ENCODE measurements around the gene MGAM2. TPM values are rescaled to one million over a fixed set of nuclear protein-coding genes. Genes with fewer than 3 reads are reported as not detected.

The MGAM2 gene
- total RNA-seq (2014; rRNA removed; shearing (Covaris generic)): 3.9 and 4.6 TPM in 2 replicates

GRCh38 chr7:142111499-142111898, at the start of gene MGAM2:
Gene MGAM2, plus strand, starts transcription at chr7:142111718. Its CDS starts 5,156 bp downstream, at chr7:142116874.

DNA sequence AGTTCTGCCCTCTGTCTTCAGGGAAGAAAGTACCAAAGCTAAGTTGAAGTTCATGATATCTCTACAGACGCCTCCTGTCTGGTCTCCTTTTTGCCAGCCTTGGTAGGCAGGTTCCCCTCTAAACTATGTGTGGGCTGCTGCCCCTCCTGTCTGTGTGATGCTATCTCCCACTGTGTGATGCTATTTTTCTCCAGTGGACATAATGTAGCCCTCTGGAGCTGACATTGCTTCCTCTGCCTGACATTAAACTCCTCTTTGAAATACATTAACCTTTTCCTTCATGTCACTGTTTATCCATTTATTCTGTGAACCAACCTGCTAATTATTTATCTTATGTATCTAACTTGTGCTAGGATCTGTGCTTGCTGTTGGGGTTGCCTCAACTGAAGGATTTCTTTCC, 146.4 kb downstream of the MGAM2 start, which contains the start of gene PRSS58:
Gene PRSS58, minus strand, starts transcription at position 101 of the 400 bp plus-strand sequence. CDS start 351 bp downstream, outside the sequence.

Other genes starting within 250 kb of the MGAM2 start
- gene OR9A4, start 195.3 kb upstream of the MGAM2 start, total RNA-seq (2014; rRNA removed; shearing (Covaris generic)): not detected in 2 replicates
- not detected in 2 replicates for gene CLEC5A, start 164.7 kb upstream of the MGAM2 start, total RNA-seq (2014; rRNA removed; shearing (Covaris generic))
- not detected in 2 replicates for gene TAS2R38, start 137.9 kb upstream of the MGAM2 start, total RNA-seq (2014; rRNA removed; shearing (Covaris generic))
- not detected in 2 replicates for gene MGAM, start 115.8 kb upstream of the MGAM2 start, total RNA-seq (2014; rRNA removed; shearing (Covaris generic))
- gene PRSS58, start 146.3 kb downstream of the MGAM2 start, total RNA-seq (2014; rRNA removed; shearing (Covaris generic)): not detected in 2 replicates

All from A375 (cell line).